LNCaP clone FGC (cell line): ENCODE results near the gene PMPCA.
A peak's percentile ranks its signal among the peaks of the same experiment; 100 is the strongest.

Source experiments
- DNase-seq: peaks from one replicate; pipeline ENCODE4 v3.0.0-alpha.2; 2011; ENCODE audit warnings: low read depth
- H3K4me3 ChIP-seq: 2 replicates; pipeline ENCODE4 v1.5.1; 2011; ENCODE audit warnings: mild to moderate bottlenecking, low read depth, low read length, control low read depth
- CTCF ChIP-seq: IDR thresholded peaks from 2 replicates; pipeline ENCODE4 v1.5.1; 2012; ENCODE audit warnings: mild to moderate bottlenecking; ENCODE audit not compliant: control insufficient read depth, insufficient read depth; ENCODE audit errors: extremely low read depth

PMPCA gene

DNA sequence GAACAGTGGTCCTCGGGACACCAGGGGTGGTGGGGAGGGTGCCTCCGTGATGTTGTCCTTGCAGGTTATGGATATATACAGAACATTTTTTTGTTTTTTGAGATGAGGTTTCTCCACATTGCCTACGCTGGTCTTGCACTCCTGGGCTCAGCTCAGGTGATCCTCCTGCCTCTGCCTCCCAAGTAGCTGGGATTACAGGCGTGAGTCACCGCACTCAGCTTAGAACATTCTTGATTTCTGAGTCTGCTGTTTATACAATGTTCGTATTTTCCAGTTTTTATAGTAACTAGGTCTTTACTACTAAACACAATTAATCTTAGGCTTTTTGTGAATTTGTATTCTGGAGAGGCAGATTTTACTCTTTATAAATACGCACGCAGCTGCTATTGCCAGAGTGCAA, 6.0 kb downstream of the PMPCA start:
- no peak for DNase-seq
- TF ChIP-seq CTCF: no peak
- no peak overlapping the region for H3K4me3 ChIP-seq

DNA sequence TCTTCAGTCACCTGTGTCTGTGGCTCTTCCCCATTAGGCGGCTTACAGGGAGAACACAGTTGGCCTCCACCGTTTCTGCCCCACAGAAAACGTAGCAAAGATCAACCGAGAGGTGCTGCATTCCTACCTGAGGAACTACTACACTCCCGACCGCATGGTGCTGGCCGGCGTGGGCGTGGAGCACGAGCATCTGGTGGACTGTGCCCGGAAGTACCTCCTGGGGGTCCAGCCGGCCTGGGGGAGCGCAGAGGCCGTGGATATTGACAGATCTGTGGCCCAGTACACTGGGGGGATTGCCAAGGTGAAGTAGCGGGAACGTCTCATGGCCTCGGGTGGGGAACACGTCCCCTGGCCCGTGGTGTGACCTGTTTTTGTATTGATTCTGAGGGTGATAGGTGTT, 6.5 kb downstream of the PMPCA start:
- no peak for DNase-seq
- no peak overlapping the region for H3K4me3 ChIP-seq
- no peak for TF ChIP-seq CTCF

DNA sequence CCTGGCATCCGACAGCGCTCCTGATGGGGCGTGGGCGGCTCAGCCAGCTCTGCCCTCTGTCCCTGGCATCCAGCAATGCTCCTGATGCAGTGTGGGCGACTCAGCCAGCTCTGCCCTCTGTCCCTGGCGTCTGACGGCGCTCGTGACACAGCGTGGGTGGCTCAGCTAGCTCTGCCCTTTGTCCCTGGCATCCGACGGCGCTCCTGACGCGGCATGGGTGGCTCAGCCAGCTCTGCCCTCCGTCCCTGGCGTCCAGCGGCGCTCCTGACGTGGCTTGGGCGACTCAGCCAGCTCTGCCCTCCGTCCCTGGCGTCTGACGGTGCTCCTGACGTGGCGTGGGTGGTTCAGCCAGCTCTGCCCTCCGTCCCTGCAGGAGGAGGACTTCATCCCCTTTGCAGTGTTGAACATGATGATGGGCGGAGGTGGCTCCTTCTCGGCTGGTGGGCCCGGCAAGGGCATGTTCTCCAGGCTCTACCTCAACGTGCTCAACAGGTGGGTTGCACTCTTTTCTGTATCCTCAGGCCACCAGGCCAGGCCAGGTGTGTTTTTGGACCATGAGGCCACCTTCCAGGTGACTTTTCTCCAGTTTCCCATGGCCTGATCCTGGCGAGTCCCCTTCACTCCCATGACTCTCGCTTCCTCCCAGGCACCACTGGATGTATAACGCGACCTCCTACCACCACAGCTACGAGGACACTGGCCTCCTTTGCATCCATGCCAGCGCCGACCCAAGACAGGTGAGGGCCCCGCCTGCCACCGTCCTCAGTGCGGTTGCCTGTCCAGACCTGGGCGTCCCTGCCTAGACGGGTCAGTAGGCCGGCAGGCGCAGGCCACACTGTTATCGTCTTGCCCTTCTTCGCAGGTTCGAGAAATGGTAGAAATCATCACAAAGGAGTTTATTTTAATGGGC, 8.0 kb downstream of the PMPCA start:
- DNase-seq: no peak
- TF ChIP-seq CTCF: no peak
- H3K4me3 ChIP-seq: no peak overlapping the region

GRCh38 chr9:136419092-136419420, 8.6 kb downstream of the PMPCA start:
- no peak for DNase-seq
- TF ChIP-seq CTCF: no peak
- H3K4me3 ChIP-seq: no peak overlapping the region

GRCh38 chr9:136421791-136422190, 11.3 kb downstream of the PMPCA start:
- TF ChIP-seq CTCF: no peak
- H3K4me3 ChIP-seq: no peak overlapping the region
- DNase-seq: no peak

- peak overlapping the region; percentile 36 for H3K4me3 ChIP-seq
- no peak for TF ChIP-seq CTCF
- DNase-seq: peak; percentile 76
These were observed 12.4 kb downstream of the PMPCA start for GRCh38 chr9:136422876-136423275.

DNA sequence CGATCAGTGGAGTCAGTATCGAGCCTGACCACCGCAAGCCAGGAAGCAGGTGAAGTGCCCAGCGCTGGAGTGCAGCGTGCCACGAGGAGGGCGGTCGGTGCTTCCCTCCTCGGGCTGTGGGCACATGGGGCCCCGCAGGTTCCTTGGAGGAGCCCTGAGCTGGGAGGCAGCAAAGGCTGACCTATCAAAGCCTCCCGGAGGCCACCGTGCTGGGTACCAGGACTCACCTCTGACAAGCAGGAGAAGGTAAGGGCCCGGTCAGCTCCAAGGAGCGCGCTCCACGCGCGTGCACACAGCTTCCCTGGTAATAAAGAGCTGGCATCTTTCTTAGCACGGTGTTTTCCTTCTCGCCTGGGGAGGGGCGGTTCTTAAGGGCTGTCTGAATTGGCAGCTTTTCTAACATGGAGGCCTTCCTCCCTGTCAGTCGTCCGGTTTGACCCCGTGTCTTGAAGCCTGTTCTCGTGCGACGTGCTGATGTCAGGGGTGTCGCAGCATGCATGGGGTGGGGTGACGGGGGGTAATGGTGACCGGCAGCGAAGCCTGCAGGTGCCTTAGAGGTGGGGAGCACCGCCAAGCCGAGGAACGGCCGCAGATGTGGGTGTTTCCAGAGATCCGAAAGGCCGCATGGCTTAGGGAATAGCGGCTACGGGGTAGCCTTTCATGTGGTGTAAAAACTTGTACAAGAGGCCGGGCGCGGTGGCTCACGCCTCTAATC, 13.1 kb downstream of the PMPCA start:
- peak overlapping the region; percentile 36 for H3K4me3 ChIP-seq
- no peak for TF ChIP-seq CTCF
- no peak for DNase-seq
